Loucy (cell line): ENCODE measurements around the gene TAGAP.

Source experiments
- H2AFZ ChIP-seq: fragments of 200-600 bp; sonication (generic); 2 replicates; pipeline ENCODE4 v1.6.0; 2016; ENCODE audit warnings: antibody characterized with exemption, mild to moderate bottlenecking, low read length, moderate library complexity
- H3F3A ChIP-seq: fragments of 200-600 bp; 2 replicates; pipeline ENCODE4 v1.6.0; 2016; ENCODE audit warnings: antibody characterized with exemption, low read depth, mild to moderate bottlenecking
- H3K27me3 ChIP-seq: fragments of 200-600 bp; sonication (generic); 2 replicates; pipeline ENCODE4 v1.6.1; 2014; ENCODE audit warnings: low read length, mild to moderate bottlenecking; ENCODE audit not compliant: insufficient read depth, poor library complexity, severe bottlenecking
- H3K36me3 ChIP-seq: fragments of 200-600 bp; sonication (generic); 2 replicates; pipeline ENCODE4 v1.6.1; 2016; ENCODE audit warnings: low read length; ENCODE audit not compliant: insufficient read depth
- H3K4me1 ChIP-seq: fragments of 200-600 bp; sonication (generic); 2 replicates; pipeline ENCODE4 v1.5.1; 2014; ENCODE audit warnings: low read length, mild to moderate bottlenecking; ENCODE audit not compliant: insufficient read depth, poor library complexity, severe bottlenecking
- H3K4me2 ChIP-seq: fragments of 200-600 bp; sonication (generic); 2 replicates; pipeline ENCODE4 v1.6.0; 2014; ENCODE audit warnings: antibody characterized with exemption, low read length, low read depth, mild to moderate bottlenecking; ENCODE audit not compliant: poor library complexity, severe bottlenecking
- H3K4me3 ChIP-seq: fragments of 200-600 bp; sonication (generic); 2 replicates; pipeline ENCODE4 v1.5.1; 2014; ENCODE audit warnings: low read length, mild to moderate bottlenecking, mixed read lengths; ENCODE audit not compliant: poor library complexity, severe bottlenecking
- H3K79me2 ChIP-seq: fragments of 200-600 bp; sonication (generic); 2 replicates; pipeline ENCODE4 v1.6.1; 2014; ENCODE audit warnings: low read length; ENCODE audit not compliant: insufficient read depth
- H3K9ac ChIP-seq: fragments of 200-600 bp; sonication (generic); 2 replicates; pipeline ENCODE4 v1.6.0; 2014; ENCODE audit warnings: mild to moderate bottlenecking, low read depth, low read length, moderate library complexity; ENCODE audit not compliant: poor library complexity, severe bottlenecking
- H3K9me2 ChIP-seq: fragments of 200-600 bp; sonication (generic); replicated peaks from 2 replicates; pipeline ENCODE4 v1.6.1; 2016; ENCODE audit warnings: low read depth, low read length, mixed read lengths
- H3K9me3 ChIP-seq: fragments of 200-600 bp; sonication (generic); 2 replicates; pipeline ENCODE4 v1.6.1; 2014; ENCODE audit warnings: mild to moderate bottlenecking, antibody characterized with exemption, low read length, low read depth; ENCODE audit not compliant: insufficient read depth
- H4K20me1 ChIP-seq: fragments of 200-600 bp; sonication (generic); 2 replicates; pipeline ENCODE4 v1.6.0; 2014; ENCODE audit warnings: antibody characterized with exemption, low read length, mild to moderate bottlenecking; ENCODE audit not compliant: insufficient read depth, poor library complexity, severe bottlenecking
- CTCF ChIP-seq: fragments of 200-600 bp; sonication (generic); conservative IDR thresholded peaks from 2 replicates; pipeline ENCODE4 v1.5.1; 2014; ENCODE audit warnings: mild to moderate bottlenecking, antibody characterized with exemption, low read length
- EZH2phosphoT487 ChIP-seq: fragments of 200-600 bp; IDR thresholded peaks from 2 replicates; pipeline ENCODE4 v1.6.1; 2018; ENCODE audit warnings: antibody characterized with exemption, mild to moderate bottlenecking, moderate library complexity, borderline replicate concordance

Gene TAGAP

GRCh38 chr6:159079367-159079766 lies 34.6 kb upstream of the TAGAP start:
- Histone ChIP-seq H3K9ac (no peak overlapping the region), H3K9me2 (no peaks in the 10 kb centered on the region), H3F3A (no peaks in the 10 kb centered on the region), H3K9me3 (no peaks in the 10 kb centered on the region), H3K36me3 (no peaks in the 10 kb centered on the region), H3K4me2 (no peak overlapping the region), H4K20me1 (no peaks in the 10 kb centered on the region), H3K79me2 (no peaks in the 10 kb centered on the region), H2AFZ (no peak overlapping the region), H3K4me1 (peaks cover 14% of the 10 kb centered on the region), H3K4me3 (no peak overlapping the region), H3K27me3 (no peaks in the 10 kb centered on the region)
- TF ChIP-seq EZH2phosphoT487 (no peak), CTCF (no peak)

- Histone ChIP-seq H4K20me1 (no peaks in the 10 kb centered on the region), H3K4me1 (peaks cover 14% of the 10 kb centered on the region), H3K4me3 (no peak overlapping the region), H3K9ac (no peak overlapping the region), H3F3A (no peaks in the 10 kb centered on the region), H3K9me2 (no peaks in the 10 kb centered on the region), H3K9me3 (no peaks in the 10 kb centered on the region), H3K27me3 (no peaks in the 10 kb centered on the region), H3K79me2 (no peaks in the 10 kb centered on the region), H2AFZ (no peak overlapping the region), H3K36me3 (no peaks in the 10 kb centered on the region), H3K4me2 (no peak overlapping the region)
- no peak for TF ChIP-seq EZH2phosphoT487
- TF ChIP-seq CTCF: no peak
These were observed 32.3 kb upstream of the TAGAP start for GRCh38 chr6:159077123-159077522.

GRCh38 chr6:159075506-159076228 lies 30.9 kb upstream of the TAGAP start:
- Histone ChIP-seq H3K79me2 (no peaks in the 10 kb centered on the region), H3K27me3 (no peaks in the 10 kb centered on the region), H4K20me1 (no peaks in the 10 kb centered on the region), H3K4me2 (no peak overlapping the region), H3K9ac (no peak overlapping the region), H3K9me2 (no peaks in the 10 kb centered on the region), H3K36me3 (no peaks in the 10 kb centered on the region), H3F3A (no peaks in the 10 kb centered on the region), H3K4me3 (no peak overlapping the region), H2AFZ (no peak overlapping the region), H3K9me3 (no peaks in the 10 kb centered on the region), H3K4me1 (peaks cover 9% of the 10 kb centered on the region)
- TF ChIP-seq CTCF (no peak), EZH2phosphoT487 (no peak)
